B cell (primary cell): ENCODE data around the gene CCT8L2. TPM values are rescaled to one million over a fixed set of nuclear protein-coding genes. Genes with fewer than 3 reads are reported as not detected.

ENCODE experiments used
- ATAC-seq: fragments of 200-7000 bp; cut with Tn5 transposase; one replicate; pipeline ENCODE4 v1.10.0; 2021; ENCODE audit warnings: low read depth, mild to moderate bottlenecking, moderate number of reproducible peaks, moderate library complexity
- CTCF ChIA-PET: fragments of 350-600 bp; sonication (Branson Sonifier 250); formaldehyde crosslinking; loops from one replicate; lab custom pipeline; 2021; ENCODE audit warnings: antibody characterized with exemption, inconsistent platforms; lab: Charles Lee
- POLR2A ChIA-PET: fragments of 350-600 bp; sonication (Branson Sonifier 250); formaldehyde crosslinking; loops from one replicate; lab custom pipeline; 2021; ENCODE audit warnings: antibody characterized with exemption; lab: Charles Lee
- DNase-seq: peaks from one replicate; pipeline ENCODE4 v3.0.0; 2013
- H2AFZ ChIP-seq: 2 replicates; pipeline ENCODE4 v1.6.1; 2012; ENCODE audit warnings: mild to moderate bottlenecking, low read depth, low read length; ENCODE audit not compliant: insufficient read depth, poor library complexity, severe bottlenecking
- H3K27ac ChIP-seq, 2 donors: 1 replicate in 1 of 2; 2 replicates in 1 of 2; pipeline ENCODE4 v1.5.1; 2012 to 2013; ENCODE audit warnings: low read length in 2 of 2, mild to moderate bottlenecking in 2 of 2, moderate library complexity in 1 of 2
- H3K27me3 ChIP-seq, 4 experiments: fragments of 200-600 bp in 1 of 4; sonication (generic) in 1 of 4; replicated peaks in 1 of 4; 1 replicate in 2 of 4; 2 replicates in 2 of 4; pipeline versions ENCODE4 v1.6.1 to v1.7.0; 2013 to 2016; ENCODE audit warnings: low read length in 3 of 4, mild to moderate bottlenecking in 2 of 4, mixed read lengths in 1 of 4, moderate library complexity in 1 of 4; ENCODE audit not compliant: insufficient read depth in 4 of 4, control insufficient read depth in 3 of 4; ENCODE audit errors: control extremely low read depth in 1 of 4
- H3K36me3 ChIP-seq, 2 experiments: replicated peaks in 1 of 2; 1 replicate in 1 of 2; 2 replicates in 1 of 2; pipeline versions ENCODE4 v1.6.1 to v1.7.1; 2013; ENCODE audit warnings: low read length in 1 of 2; ENCODE audit not compliant: insufficient read depth in 2 of 2, control insufficient read depth in 1 of 2; ENCODE audit errors: control extremely low read depth in 1 of 2, extremely low read depth in 1 of 2
- H3K4me1 ChIP-seq, 2 donors: fragments of 200-600 bp in 1 of 2; sonication (generic) in 1 of 2; 1 replicate in 1 of 2; 2 replicates in 1 of 2; pipeline versions ENCODE4 v1.5.1 to v1.6.1; 2013 to 2017; ENCODE audit warnings: low read length in 2 of 2; ENCODE audit not compliant: control insufficient read depth in 2 of 2, insufficient read depth in 2 of 2
- H3K4me2 ChIP-seq: replicated peaks from 2 replicates; pipeline ENCODE3; 2012; ENCODE audit warnings: mild to moderate bottlenecking, low read depth, low read length; ENCODE audit not compliant: poor library complexity, severe bottlenecking
- H3K4me3 ChIP-seq, 5 experiments: fragments of 200-600 bp in 1 of 5; sonication (generic) in 1 of 5; 1 replicate in 3 of 5; 2 replicates in 2 of 5; pipeline versions ENCODE4 v1.5.1 to v1.7.0; 2011 to 2016; ENCODE audit warnings: low read length in 4 of 5, mild to moderate bottlenecking in 4 of 5, low read depth in 2 of 5, control low read depth in 1 of 5, moderate library complexity in 1 of 5; ENCODE audit not compliant: insufficient read depth in 1 of 5; ENCODE audit errors: control extremely low read depth in 1 of 5, extremely low read depth in 1 of 5
- H3K79me2 ChIP-seq: fragments of 200-600 bp; sonication (generic); one replicate; pipeline ENCODE4 v1.6.0; 2016; ENCODE audit warnings: low read length; ENCODE audit not compliant: control insufficient read depth, insufficient read depth
- H3K9ac ChIP-seq: fragments of 200-600 bp; sonication (generic); 2 replicates; pipeline ENCODE4 v1.6.1; 2017; ENCODE audit warnings: mild to moderate bottlenecking, low read length, moderate library complexity
- H3K9me3 ChIP-seq, 3 donors: one replicate each; pipeline versions ENCODE4 v1.6.1 to v1.7.1; 2013; ENCODE audit warnings: low read length in 2 of 3; ENCODE audit not compliant: control insufficient read depth in 2 of 3, insufficient read depth in 1 of 3; ENCODE audit errors: control extremely low read depth in 1 of 3
- H4K20me1 ChIP-seq: 2 replicates; pipeline ENCODE4 v1.6.0; 2012; ENCODE audit warnings: mild to moderate bottlenecking, low read length; ENCODE audit not compliant: insufficient read depth, control insufficient read depth, poor library complexity, severe bottlenecking
- H3K27ac Mint-ChIP-seq: one replicate; pipeline ENCODE4 v1.8.0; 2021; ENCODE audit warnings: mixed read lengths
- H3K27me3 Mint-ChIP-seq: one replicate; pipeline ENCODE4 v1.8.0; 2021; ENCODE audit warnings: mixed read lengths
- H3K4me1 Mint-ChIP-seq: one replicate; pipeline ENCODE4 v1.8.0; 2021; ENCODE audit warnings: mixed read lengths
- H3K4me3 Mint-ChIP-seq: one replicate; pipeline ENCODE4 v1.8.0; 2021; ENCODE audit warnings: mixed read lengths
- H3K9me3 Mint-ChIP-seq: one replicate; pipeline ENCODE4 v1.8.0; 2022; ENCODE audit warnings: mixed read lengths; ENCODE audit not compliant: insufficient read depth
- EZH2 ChIP-seq: IDR thresholded peaks from 2 replicates; pipeline ENCODE4 v1.6.1; 2012; ENCODE audit warnings: borderline replicate concordance, low read depth, mild to moderate bottlenecking, moderate library complexity, low read length; ENCODE audit not compliant: insufficient read depth, poor library complexity, severe bottlenecking
- WGBS: methylation state at CpG from one replicate; pipeline ENCODE4 v1.1.5; 2013; ENCODE audit warnings: missing lambda C conversion rate; ENCODE audit not compliant: insufficient coverage; 5-methylcytosine and 5-hydroxymethylcytosine counted together
- intact Hi-C: fragments of 100-400 bp; cut with micrococcal nuclease; formaldehyde crosslinking; loops from one replicate; pipeline ENCODE4 v1.10.0; 2022
- polyA plus RNA-seq: library from polyadenylated mRNA; depleted of rRNA; stranded (reverse); fragments of >200 nt; gene quantifications from 2 replicates; pipeline ENCODE4 v1.2.3, GENCODE V29; 2012
- total RNA-seq, 2 donors: library from RNA; stranded (reverse); fragments of 120-200 nt in 1 of 2; gene quantifications; 1 replicate in 1 of 2; 2 replicates in 1 of 2; pipeline versions ENCODE4 v1.2.3 to v1.2.4, GENCODE V29; 2013 to 2022
- TF ChIP-seq, protein P1 (sequence below): fragments of 200-600 bp; IDR thresholded peaks from one replicate; pipeline ENCODE4 v1.8.0; 2022; ENCODE audit warnings: antibody characterized with exemption, mild to moderate bottlenecking

Gene CCT8L2
- total and polyA plus RNA-seq, 2 donors (not counting 1 experiment from before 2014, with no cell fraction given), result not detected

DNA sequence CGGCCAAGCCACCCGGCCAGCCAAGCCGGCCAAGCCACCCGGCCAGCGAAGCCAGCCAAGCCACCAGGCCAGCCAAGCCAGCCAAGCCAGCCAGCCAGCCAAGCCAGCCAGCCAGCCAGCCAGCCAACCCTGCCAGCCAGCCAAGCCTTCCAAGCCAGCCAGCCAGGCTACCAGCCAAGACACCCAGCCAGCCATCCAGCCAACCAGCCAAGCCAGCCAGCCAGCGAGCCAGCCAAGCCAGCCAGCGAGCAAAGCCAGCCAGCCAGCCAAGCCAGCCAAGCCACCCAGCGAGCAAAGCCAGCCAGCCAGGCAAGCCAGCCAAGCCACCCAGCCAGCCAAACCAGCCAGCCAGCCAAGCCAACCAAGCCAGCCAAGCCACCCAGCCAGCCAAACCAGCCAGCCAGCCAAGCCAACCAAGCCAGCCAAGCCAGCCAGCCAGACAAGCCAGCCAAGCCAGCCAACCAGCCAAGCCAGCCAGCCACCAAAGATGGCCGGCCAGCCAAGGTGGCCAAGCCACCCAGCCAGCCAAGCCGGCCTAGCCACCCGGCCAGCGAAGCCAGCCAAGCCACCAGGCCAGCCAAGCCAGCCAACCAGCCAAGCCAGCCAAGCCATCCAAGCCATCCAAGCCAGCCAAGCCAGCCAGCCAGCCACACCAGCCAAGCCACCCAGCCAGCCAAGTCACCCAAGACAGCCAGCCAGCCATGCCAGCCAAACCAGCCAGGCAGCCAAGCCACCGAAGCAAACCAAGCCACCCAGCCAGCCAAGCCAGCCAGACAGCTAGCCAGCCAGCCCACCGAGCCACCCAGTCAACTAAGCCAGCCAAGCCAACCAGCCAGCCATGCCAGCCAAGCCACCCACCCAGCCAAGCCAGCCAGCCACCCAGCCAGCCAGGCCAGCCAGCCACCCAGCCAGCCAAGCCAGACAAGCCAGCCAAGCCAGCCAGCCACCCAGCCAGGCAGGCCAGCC lies 28.8 kb downstream of the CCT8L2 start:
- no peak for DNase-seq
- Histone ChIP-seq H3K79me2 (no peaks in the 10 kb centered on the region), H3K4me1 (no peaks in the 10 kb centered on the region), H3K36me3 (no peaks in the 10 kb centered on the region), H3K4me3 (no peak overlapping the region), H4K20me1 (no peaks in the 10 kb centered on the region), H3K27me3 (no peaks in the 10 kb centered on the region), H3K4me2 (no peak overlapping the region), H3K27ac (no peak overlapping the region), H3K9ac (no peak overlapping the region), H3K9me3 (peaks cover 0 to 90% (median 0%) of the 10 kb centered on the region in 3 donors), H2AFZ (no peak overlapping the region)
- intact Hi-C loops, result no loop called here
- Mint-ChIP-seq H3K27me3 (no peaks in the 10 kb centered on the region), H3K27ac (no peak overlapping the region), H3K4me3 (no peak overlapping the region), H3K4me1 (no peaks in the 10 kb centered on the region), H3K9me3 (no peaks in the 10 kb centered on the region)
- ChIA-PET POLR2A (no interaction called here), CTCF (no interaction called here)
- no peak for ATAC-seq
- 81% methylated on average over 14 of the region's 14 CpGs for WGBS
- TF ChIP-seq EZH2, result no peak
- TF ChIP-seq, protein P1, sequence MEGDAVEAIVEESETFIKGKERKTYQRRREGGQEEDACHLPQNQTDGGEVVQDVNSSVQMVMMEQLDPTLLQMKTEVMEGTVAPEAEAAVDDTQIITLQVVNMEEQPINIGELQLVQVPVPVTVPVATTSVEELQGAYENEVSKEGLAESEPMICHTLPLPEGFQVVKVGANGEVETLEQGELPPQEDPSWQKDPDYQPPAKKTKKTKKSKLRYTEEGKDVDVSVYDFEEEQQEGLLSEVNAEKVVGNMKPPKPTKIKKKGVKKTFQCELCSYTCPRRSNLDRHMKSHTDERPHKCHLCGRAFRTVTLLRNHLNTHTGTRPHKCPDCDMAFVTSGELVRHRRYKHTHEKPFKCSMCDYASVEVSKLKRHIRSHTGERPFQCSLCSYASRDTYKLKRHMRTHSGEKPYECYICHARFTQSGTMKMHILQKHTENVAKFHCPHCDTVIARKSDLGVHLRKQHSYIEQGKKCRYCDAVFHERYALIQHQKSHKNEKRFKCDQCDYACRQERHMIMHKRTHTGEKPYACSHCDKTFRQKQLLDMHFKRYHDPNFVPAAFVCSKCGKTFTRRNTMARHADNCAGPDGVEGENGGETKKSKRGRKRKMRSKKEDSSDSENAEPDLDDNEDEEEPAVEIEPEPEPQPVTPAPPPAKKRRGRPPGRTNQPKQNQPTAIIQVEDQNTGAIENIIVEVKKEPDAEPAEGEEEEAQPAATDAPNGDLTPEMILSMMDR, result no peak
